A673 (cell line): ENCODE data around the gene NLRP14. TPM values are rescaled to one million over a fixed set of nuclear protein-coding genes. Genes with fewer than 3 reads are reported as not detected.

Experiments used
- BruUV-seq: library from RNA; stranded (reverse); fragments of 400-500 nt; replicated peaks from 2 replicates; lab custom pipeline; 2021; lab: Mats Ljungman, UMichigan
- CTCF ChIA-PET: fragments of 300-600 bp; sonication (Branson Sonifier 250); formaldehyde crosslinking; loops from one replicate; lab custom pipeline; 2022; ENCODE audit warnings: antibody characterized with exemption; lab: Charles Lee
- POLR2A ChIA-PET: fragments of 300-600 bp; sonication (Branson Sonifier 250); formaldehyde crosslinking; loops from one replicate; lab custom pipeline; 2022; ENCODE audit warnings: antibody characterized with exemption; ENCODE audit not compliant: low non-redundant PET; lab: Charles Lee
- DNase-seq: peaks from one replicate; pipeline ENCODE4 v3.0.0-alpha.2; 2015; ENCODE audit warnings: low spot score
- H3K27ac ChIP-seq: fragments of 200-600 bp; sonication (generic); 2 replicates; pipeline ENCODE4 v1.5.1; 2016; ENCODE audit warnings: mixed run types, low read depth, mild to moderate bottlenecking, mixed read lengths, antibody characterized with exemption, low read length; ENCODE audit not compliant: poor library complexity, severe bottlenecking
- H3K27me3 ChIP-seq: fragments of 200-600 bp; sonication (generic); replicated peaks from 2 replicates; pipeline ENCODE4 v1.6.1; 2017; ENCODE audit warnings: mixed run types, low read depth, mild to moderate bottlenecking, mixed read lengths, antibody characterized with exemption, low read length; ENCODE audit not compliant: insufficient read depth, poor library complexity
- H3K36me3 ChIP-seq: fragments of 200-600 bp; sonication (generic); 2 replicates; pipeline ENCODE4 v1.6.1; 2016; ENCODE audit warnings: mixed run types, mild to moderate bottlenecking, mixed read lengths, antibody characterized with exemption, low read length; ENCODE audit not compliant: insufficient read depth, poor library complexity, severe bottlenecking
- H3K4me1 ChIP-seq: fragments of 200-600 bp; sonication (generic); 2 replicates; pipeline ENCODE4 v1.6.1; 2017; ENCODE audit warnings: mixed run types, mild to moderate bottlenecking, mixed read lengths, antibody characterized with exemption, low read length; ENCODE audit not compliant: insufficient read depth, poor library complexity, severe bottlenecking
- H3K4me3 ChIP-seq: fragments of 200-600 bp; sonication (generic); 2 replicates; pipeline ENCODE4 v1.5.1; 2016; ENCODE audit warnings: low read depth, mixed run types, mild to moderate bottlenecking, mixed read lengths, low read length; ENCODE audit not compliant: poor library complexity, severe bottlenecking
- H3K9me3 ChIP-seq: fragments of 200-600 bp; sonication (generic); 2 replicates; pipeline ENCODE4 v1.6.1; 2016; ENCODE audit warnings: mixed run types, low read depth, mild to moderate bottlenecking, mixed read lengths, antibody characterized with exemption, low read length; ENCODE audit not compliant: poor library complexity, severe bottlenecking
- EZH2 ChIP-seq: fragments of 200-600 bp; sonication (generic); IDR thresholded peaks from 2 replicates; pipeline ENCODE4 v1.6.1; 2017; ENCODE audit warnings: borderline replicate concordance, low read depth, mild to moderate bottlenecking, mixed read lengths, antibody characterized with exemption, low read length; ENCODE audit not compliant: poor library complexity, severe bottlenecking
- intact Hi-C: fragments of 100-400 bp; cut with micrococcal nuclease; formaldehyde crosslinking; loops from one replicate; pipeline ENCODE4 v1.10.0; 2022; ENCODE audit not compliant: unreplicated experiment
- total RNA-seq: library from RNA; stranded (reverse); gene quantifications from 2 replicates; pipeline ENCODE4 v1.2.3, GENCODE V29; 2021
- TF ChIP-seq, protein P1 (sequence below): fragments of 300-800, 200-600 bp; sonication (generic); conservative IDR thresholded peaks from 2 replicates; pipeline ENCODE4 v1.5.1; 2017; ENCODE audit warnings: low read depth, mild to moderate bottlenecking, antibody characterized with exemption, low read length, moderate library complexity, mixed read lengths

NLRP14 gene
- total RNA-seq, 1 experiment from 2014 or later: not detected

DNA sequence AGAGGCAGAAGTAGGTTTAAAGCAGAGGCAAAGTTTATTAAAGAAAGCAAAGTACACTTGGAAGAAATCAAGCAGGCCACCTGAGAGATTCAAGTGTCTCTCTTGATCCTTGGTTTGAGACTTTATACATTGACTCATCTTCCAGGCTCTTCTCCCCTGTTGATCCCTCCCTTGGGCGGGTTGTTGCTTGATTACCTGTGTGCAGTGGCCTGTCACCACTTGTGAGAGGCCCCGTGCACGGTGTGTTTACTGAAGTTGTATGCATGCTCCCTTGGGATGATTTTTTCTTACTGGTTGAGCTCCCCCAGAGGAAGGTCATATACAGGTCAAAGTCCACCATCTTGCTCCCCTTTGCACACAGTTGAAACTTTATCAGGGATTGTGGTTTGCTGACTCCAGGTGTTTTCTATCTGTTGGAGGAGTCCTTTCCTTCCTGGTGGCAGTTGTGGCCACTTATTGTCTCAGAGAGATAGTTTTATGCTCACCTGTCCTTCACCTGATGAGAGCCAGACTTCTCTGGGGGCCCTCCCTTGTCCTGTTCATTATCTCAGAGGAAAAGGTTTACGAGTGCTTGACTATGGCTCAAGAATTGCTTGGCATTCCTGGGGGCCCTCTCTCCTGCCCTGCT lies 52.2 kb downstream of the NLRP14 start:
- intact Hi-C loops: no loop called here
- no TSS peak for BruUV-seq
- TF ChIP-seq EZH2: no peak
- TF ChIP-seq, protein P1, sequence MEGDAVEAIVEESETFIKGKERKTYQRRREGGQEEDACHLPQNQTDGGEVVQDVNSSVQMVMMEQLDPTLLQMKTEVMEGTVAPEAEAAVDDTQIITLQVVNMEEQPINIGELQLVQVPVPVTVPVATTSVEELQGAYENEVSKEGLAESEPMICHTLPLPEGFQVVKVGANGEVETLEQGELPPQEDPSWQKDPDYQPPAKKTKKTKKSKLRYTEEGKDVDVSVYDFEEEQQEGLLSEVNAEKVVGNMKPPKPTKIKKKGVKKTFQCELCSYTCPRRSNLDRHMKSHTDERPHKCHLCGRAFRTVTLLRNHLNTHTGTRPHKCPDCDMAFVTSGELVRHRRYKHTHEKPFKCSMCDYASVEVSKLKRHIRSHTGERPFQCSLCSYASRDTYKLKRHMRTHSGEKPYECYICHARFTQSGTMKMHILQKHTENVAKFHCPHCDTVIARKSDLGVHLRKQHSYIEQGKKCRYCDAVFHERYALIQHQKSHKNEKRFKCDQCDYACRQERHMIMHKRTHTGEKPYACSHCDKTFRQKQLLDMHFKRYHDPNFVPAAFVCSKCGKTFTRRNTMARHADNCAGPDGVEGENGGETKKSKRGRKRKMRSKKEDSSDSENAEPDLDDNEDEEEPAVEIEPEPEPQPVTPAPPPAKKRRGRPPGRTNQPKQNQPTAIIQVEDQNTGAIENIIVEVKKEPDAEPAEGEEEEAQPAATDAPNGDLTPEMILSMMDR: no peak
- ChIA-PET CTCF (no interaction called here), POLR2A (no interaction called here)
- H3K36me3 ChIP-seq: no peaks in the 10 kb centered on the region
- no peak overlapping the region for H3K27ac ChIP-seq
- H3K27me3 ChIP-seq: no peaks in the 10 kb centered on the region
- no peaks in the 10 kb centered on the region for H3K4me1 ChIP-seq
- no peak for DNase-seq
- no peaks in the 10 kb centered on the region for H3K9me3 ChIP-seq
- H3K4me3 ChIP-seq: no peak overlapping the region

DNA sequence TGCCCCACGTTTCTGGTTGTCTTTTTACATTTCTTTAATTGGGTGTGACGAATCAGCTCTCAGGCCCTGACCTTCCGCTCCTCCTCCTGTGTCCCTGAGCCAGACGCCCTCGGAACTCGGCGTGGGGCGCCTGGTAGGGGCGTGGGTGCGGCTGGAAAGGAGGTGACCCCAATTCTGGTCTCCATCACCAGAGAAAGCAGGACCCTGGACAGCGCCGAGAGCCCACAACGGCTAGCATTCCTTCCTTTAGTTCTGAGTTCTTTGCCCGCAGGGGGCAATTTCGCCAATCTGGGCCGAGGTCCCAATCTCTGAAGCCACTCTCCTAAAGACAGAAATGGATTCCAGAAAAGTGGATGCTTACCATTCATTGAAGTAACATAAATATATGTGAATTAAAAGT lies 56.8 kb downstream of the NLRP14 start:
- no peaks in the 10 kb centered on the region for H3K27me3 ChIP-seq
- H3K36me3 ChIP-seq: no peaks in the 10 kb centered on the region
- TF ChIP-seq, protein P1: no peak
- no peak for TF ChIP-seq EZH2
- no TSS peak for BruUV-seq
- no peaks in the 10 kb centered on the region for H3K9me3 ChIP-seq
- ChIA-PET POLR2A (no interaction called here), CTCF (no interaction called here)
- no peak overlapping the region for H3K4me3 ChIP-seq
- H3K4me1 ChIP-seq: no peaks in the 10 kb centered on the region
- intact Hi-C loops: no loop called here
- DNase-seq: no peak
- no peak overlapping the region for H3K27ac ChIP-seq

- H3K4me3 ChIP-seq: no peak overlapping the region
- H3K36me3 ChIP-seq: no peaks in the 10 kb centered on the region
- H3K27me3 ChIP-seq: no peaks in the 10 kb centered on the region
- H3K27ac ChIP-seq: no peak overlapping the region
- POLR2A ChIA-PET: no interaction called here
- H3K4me1 ChIP-seq: no peaks in the 10 kb centered on the region
- TF ChIP-seq, protein P1: no peak
- TF ChIP-seq EZH2: no peak
- intact Hi-C loops: no loop called here
- CTCF ChIA-PET: no interaction called here
- DNase-seq: no peak
- H3K9me3 ChIP-seq: no peaks in the 10 kb centered on the region
- BruUV-seq: no TSS peak
Measured at GRCh38 chr11:7079545-7080135, 59.4 kb downstream of the NLRP14 start.
